Loucy (cell line): ENCODE results near the gene MRFAP1.

ENCODE experiments used
- EZH2phosphoT487 ChIP-seq: fragments of 200-600 bp; IDR thresholded peaks from 2 replicates; pipeline ENCODE4 v1.6.1; 2018; ENCODE audit warnings: antibody characterized with exemption, mild to moderate bottlenecking, moderate library complexity, borderline replicate concordance
- TF ChIP-seq, protein P1 (sequence below): fragments of 200-600 bp; sonication (generic); conservative IDR thresholded peaks from 2 replicates; pipeline ENCODE4 v1.5.1; 2014; ENCODE audit warnings: mild to moderate bottlenecking, antibody characterized with exemption, low read length

DNA sequence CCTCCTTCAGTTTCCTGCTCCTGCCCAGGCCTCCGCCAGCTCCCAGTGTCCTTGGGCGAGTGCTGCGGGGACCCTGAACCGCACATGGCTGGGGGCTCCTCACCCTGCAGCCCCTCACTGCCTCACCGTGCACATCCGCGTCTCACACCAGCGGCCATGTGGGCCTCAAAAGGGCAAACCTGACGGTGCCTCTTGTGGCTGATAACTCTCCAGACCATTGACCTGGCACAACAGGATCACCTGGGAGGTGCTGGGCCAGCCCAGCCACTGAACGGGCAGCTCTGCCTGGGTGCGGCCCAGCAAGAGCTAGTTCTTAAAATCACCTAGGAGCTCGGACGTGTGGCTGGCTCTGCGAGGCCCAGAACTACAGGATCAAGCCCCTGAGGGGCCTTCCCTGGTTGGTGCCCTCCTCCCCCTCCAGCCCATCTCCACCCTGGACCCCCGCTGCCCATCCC is 49.0 kb downstream of the MRFAP1 start:
- TF ChIP-seq, protein P1, sequence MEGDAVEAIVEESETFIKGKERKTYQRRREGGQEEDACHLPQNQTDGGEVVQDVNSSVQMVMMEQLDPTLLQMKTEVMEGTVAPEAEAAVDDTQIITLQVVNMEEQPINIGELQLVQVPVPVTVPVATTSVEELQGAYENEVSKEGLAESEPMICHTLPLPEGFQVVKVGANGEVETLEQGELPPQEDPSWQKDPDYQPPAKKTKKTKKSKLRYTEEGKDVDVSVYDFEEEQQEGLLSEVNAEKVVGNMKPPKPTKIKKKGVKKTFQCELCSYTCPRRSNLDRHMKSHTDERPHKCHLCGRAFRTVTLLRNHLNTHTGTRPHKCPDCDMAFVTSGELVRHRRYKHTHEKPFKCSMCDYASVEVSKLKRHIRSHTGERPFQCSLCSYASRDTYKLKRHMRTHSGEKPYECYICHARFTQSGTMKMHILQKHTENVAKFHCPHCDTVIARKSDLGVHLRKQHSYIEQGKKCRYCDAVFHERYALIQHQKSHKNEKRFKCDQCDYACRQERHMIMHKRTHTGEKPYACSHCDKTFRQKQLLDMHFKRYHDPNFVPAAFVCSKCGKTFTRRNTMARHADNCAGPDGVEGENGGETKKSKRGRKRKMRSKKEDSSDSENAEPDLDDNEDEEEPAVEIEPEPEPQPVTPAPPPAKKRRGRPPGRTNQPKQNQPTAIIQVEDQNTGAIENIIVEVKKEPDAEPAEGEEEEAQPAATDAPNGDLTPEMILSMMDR: no peak
- TF ChIP-seq EZH2phosphoT487: no peak
